Hypothalamus (tissue), 51 donors: ENCODE results near the gene DSCAM.

ENCODE experiments used
- DNase-seq, 51 donors: peaks; one replicate each; lab custom pipeline; 2025; lab: John Stamatoyannopoulos, UW

The DSCAM gene

DNA sequence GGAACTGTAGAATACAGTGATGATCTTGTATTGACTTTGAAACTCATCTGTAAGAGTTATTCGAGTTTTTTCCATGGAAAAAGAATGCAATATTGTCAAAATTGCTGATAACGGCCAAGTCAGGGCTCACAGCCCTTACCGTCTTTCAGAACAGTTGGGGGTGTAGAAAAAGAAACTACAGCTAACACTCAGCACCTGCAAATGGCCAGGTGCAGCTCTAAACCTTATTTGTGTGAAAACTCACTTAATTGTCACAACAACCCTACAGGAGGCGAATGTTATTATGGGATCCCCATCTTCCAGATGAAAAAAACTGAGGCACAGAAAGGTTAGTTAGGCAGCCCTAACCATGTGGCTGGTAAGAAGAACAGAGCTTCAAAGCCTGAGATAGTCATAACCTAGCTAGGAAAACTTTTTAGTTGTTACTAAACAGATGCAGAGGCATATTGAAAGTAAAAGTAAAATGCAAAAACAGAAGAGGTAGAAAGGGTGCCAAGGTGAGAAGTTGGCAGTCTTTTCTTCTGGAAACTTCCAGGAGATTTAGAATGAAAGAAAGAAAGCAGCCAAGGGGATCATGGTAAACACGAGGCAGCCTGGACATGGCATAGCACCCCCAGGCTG lies 76.4 kb downstream of the DSCAM start:
- DNase-seq = no peak

- DNase-seq = no peak
Measured at GRCh38 chr21:40769231-40769630, 77.7 kb downstream of the DSCAM start.

GRCh38 chr21:40768056-40768455 lies 78.9 kb downstream of the DSCAM start:
- DNase-seq = no peak

DNA sequence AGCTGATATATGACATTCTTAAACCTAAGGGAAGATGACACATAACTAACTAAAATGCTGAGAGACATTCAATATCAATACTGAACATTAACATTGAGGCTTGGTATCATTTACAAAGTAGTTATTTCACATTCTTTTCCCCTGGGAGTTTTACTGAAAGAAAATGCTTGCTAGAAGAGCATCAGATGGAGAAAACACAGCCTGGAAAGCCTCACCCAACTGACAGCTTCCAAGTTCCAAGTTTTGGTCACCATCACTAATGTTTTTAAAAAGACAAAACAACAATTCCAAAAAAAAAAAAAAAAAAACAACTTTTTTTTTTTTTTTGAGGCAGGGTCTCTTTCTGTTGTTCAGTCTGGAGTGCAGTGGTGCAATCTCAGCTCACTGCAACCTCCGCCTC lies 80.6 kb downstream of the DSCAM start:
- no peak for DNase-seq

DNA sequence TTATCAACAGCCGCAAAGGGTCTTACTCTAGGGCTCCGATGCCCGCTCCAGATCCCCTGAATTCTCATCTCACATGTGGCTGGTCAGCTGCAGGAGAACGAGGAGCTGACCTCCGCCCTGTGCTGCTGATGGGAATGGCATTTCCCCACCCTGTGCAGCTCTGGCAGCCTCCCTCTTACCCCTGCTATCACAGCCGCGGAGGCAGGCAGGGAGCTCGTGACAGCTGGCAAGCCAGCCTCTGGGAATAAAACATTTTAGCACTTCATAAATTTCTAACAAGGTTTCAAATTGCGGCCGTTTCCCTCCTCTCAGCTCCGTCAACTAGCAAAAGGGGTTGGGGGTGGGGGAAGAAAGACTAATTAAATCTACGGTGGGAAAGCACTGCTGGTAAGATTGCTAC lies 81.1 kb downstream of the DSCAM start:
- DNase-seq = peak in 1 of 51 donors; percentile 10

DNA sequence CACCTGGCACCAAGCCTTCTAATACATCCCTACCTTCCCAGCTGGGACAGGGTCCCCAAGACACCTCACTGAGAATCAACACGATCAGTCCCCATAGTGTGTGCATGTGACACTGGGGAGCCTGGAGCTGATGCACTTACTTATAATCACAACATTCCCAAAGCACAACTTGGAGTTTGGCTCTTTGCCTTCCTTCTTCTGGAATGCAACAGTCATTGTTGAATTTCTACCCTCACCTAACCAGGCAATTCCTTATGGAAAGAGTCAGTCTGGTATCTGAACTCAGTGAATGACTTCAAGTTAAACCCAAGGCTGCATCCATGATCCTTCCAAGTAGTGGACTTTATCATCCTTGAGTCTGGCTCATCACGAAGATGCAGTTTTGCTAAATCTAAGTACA lies 86.1 kb downstream of the DSCAM start:
- DNase-seq = no peak

GRCh38 chr21:40759061-40759460 lies 87.9 kb downstream of the DSCAM start:
- no peak for DNase-seq

GRCh38 chr21:40757366-40757765 lies 89.6 kb downstream of the DSCAM start:
- no peak for DNase-seq

- no peak for DNase-seq
Measured at GRCh38 chr21:40754466-40754865, 92.5 kb downstream of the DSCAM start.

- no peak for DNase-seq
Measured at GRCh38 chr21:40753756-40754155, 93.2 kb downstream of the DSCAM start.

- DNase-seq = no peak
Measured at GRCh38 chr21:40752125-40752524, 94.8 kb downstream of the DSCAM start.

- no peak for DNase-seq
Measured at GRCh38 chr21:40751221-40751620, 95.7 kb downstream of the DSCAM start.

- no peak for DNase-seq
Measured at GRCh38 chr21:40736145-40736544, 110.8 kb downstream of the DSCAM start.

- no peak for DNase-seq
Measured at GRCh38 chr21:40733024-40733397, 113.9 kb downstream of the DSCAM start.

DNA sequence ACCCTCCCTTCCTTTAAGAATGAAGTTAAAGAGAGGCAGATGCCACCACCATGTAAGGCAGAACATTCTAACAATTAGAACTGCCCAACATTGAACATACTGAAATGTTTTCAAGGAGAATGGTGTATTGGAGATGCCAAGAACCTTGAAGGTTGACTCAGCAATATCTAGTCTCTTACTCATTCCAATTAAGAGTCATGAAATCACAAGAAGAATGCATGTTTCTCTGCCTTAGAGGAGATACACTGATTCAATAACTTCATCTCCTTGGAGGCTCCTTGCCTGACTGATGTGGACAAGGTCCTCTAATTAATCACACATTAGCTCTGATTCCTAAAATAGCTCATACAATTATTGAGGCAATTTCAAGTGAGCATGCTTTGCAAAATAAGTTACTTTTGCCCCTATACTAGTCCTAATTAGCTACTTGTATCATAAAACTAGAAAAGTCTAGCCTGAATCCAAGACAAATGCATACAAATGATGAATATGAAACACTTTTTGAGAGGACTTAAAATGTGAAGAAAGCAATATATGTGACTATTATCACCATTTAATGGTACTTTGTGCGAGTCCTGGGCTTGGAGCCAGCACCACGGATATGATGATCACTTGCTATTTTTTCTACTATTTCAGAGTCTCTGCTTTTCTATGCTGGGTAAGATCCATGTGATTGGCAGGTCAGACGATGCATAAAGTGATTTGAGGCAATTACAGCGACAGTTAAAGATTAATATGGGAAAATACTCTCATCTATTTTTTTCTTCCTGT lies 114.5 kb downstream of the DSCAM start:
- DNase-seq = no peak

- no peak for DNase-seq
Measured at GRCh38 chr21:40731206-40731605, 115.8 kb downstream of the DSCAM start.

DNA sequence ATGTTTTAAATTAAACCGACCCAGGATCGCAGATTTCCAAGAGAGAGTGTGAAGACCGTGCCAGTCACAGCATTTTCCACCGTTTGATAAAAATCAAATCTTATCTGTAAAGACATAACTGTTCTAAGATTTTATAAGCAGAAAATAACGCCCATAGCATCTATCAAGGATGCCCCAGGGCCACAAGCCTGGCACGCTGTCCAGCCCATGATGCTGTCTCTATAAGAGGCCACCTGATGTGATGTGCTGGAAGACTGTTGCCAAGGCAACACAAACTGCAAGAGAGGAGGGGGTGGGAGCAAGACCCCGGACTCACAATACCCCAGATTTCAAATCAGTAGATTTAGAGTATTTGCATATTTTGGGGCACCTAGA lies 116.5 kb downstream of the DSCAM start:
- DNase-seq = no peak

DNA sequence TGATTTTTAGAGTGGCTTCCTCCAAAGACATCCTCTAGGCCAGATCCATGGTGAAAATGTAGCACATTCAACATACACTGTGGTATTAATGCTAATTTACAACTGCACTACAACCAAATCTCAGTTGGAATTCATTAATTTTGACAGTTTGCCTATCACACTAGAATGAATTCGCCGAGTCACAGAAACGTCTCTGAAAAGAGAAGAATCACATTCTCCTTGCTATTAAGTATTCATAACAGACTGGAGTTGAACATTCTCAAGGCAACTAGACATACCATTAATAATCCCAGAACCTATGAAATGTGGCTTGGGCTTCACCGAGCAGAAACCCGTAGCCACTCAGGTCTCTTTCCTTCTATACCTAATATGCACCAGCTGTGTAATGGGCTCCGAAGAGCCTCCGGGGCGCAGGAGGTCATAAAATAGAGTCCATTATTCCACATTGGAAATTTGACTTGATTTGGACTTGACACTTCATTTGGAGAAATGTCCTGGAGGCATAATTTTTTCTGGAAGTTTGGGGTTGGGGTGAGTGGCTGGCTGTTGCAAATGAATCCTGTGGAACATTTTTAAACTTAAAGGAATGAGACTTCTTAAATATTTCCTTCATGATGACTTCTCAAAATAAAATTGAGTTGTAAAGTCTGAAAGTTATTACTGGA lies 117.1 kb downstream of the DSCAM start:
- no peak for DNase-seq

DNA sequence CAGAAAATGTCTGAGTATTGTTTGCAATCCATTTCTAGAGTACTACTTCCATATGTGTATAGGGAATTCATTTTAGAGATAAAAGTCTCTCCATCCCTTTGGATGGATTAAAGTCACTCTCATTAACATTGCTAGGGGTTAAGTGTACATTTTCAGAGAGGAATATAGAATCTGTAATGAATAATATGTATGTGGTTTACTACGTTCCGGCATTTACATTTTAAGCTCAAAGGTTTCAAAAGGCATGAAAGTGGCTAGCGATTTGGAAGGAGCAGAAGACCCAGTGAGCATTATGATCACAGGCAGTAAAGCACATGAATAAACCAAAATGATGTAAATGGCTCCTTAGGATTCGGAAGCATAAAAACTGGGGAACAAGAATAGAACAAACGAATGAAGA lies 123.0 kb downstream of the DSCAM start:
- no peak for DNase-seq

DNA sequence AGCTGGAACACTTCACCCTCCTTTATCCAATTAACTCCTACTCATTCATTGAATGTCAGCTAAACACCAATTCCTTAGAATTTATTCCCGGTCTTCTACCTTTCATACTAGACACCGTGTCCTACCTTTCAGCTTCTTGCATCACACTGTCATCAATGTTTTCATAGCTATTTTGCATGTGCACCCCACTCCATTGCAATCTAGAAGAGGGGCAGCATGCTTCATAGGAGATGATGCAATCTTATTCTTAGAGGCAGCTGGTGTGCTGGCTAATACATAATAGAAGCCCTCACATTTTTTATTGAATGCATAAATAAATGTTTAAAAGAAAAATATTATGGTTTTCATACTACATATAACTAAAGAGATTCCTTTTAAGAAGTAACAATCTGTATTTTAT lies 123.6 kb downstream of the DSCAM start:
- no peak for DNase-seq

GRCh38 chr21:40719615-40720014 lies 127.3 kb downstream of the DSCAM start:
- DNase-seq = no peak

- DNase-seq = no peak
Measured at GRCh38 chr21:40717028-40717427, 129.9 kb downstream of the DSCAM start.
